ENCODE results near the gene ASTL. TPM values are rescaled to one million over a fixed set of nuclear protein-coding genes. Genes with fewer than 3 reads are reported as not detected.

Gene ASTL
- total RNA-seq, 1 experiment from 2014 or later: not detected

GRCh38 chr2:96159084-96159830, 21.0 kb upstream of the ASTL start:
- no peak for DNase-seq (ENCODE audit: low spot score)

DNA sequence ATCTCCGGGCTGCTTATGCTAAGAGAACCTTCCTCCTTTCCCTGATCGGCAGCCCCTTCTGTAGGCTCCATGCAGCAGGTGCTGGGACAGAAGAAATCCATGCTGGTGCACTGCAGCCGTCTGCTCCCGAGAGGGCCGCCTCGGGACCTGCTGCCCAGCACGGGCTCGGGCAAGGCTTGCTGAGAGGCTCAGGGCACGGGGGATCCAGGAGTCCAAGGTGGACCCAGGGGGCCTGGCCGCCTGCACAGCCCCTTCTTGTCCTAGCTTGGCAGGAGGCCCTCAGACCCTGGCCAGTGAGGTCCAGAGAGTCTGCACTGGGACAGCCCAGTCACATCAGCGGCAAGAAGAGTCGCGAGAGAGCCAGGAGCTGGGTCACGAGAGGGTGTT, 20.2 kb upstream of the ASTL start:
- no peak for DNase-seq (ENCODE audit: low spot score)

- DNase-seq (ENCODE audit: low spot score): no peak
These were observed 19.6 kb upstream of the ASTL start for GRCh38 chr2:96157649-96158553.

DNA sequence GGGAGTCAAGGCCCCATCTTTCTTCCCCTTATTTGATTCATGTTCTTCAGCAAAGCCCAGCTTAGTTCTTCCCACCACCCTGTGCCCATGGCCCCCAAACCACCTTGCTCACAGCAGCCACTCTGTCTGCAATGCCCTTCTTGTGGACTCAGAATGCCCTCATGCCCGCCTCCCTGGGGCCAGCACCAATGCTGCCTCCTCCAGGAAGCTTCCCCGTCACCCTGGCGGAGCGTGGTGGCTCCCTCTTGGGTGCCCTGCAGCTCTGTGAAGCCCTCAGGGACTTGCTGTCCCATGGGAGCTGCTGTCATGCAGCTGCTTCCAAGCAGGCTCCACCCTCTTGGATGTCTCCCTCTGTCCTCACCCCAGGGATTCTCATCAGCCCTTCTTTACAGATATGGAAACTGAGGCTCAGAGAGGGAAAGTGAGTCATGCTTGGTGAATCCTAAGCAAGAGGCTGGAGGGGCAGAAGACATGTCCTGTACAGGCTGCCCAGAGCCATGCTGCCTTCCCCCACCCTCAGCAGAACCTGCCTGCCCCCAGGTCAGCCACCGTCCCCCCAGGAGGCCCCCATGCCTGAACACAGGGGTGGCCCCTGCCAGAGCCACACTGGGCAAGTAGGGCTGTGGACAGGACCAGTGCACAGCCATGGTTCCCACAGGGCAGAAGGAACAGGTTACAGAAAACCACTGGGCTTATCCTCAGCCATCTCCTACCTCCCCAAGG, 18.8 kb upstream of the ASTL start:
- DNase-seq (ENCODE audit: low spot score): no peak

- DNase-seq (ENCODE audit: low spot score): no peak
These were observed 17.9 kb upstream of the ASTL start for GRCh38 chr2:96156011-96156820.

GRCh38 chr2:96154506-96155380, 16.4 kb upstream of the ASTL start:
- no peak for DNase-seq (ENCODE audit: low spot score)

- no peak for DNase-seq (ENCODE audit: low spot score)
These were observed 15.7 kb upstream of the ASTL start for GRCh38 chr2:96153991-96154431.

GRCh38 chr2:96153291-96153713, 15.0 kb upstream of the ASTL start:
- DNase-seq (ENCODE audit: low spot score): no peak

DNA sequence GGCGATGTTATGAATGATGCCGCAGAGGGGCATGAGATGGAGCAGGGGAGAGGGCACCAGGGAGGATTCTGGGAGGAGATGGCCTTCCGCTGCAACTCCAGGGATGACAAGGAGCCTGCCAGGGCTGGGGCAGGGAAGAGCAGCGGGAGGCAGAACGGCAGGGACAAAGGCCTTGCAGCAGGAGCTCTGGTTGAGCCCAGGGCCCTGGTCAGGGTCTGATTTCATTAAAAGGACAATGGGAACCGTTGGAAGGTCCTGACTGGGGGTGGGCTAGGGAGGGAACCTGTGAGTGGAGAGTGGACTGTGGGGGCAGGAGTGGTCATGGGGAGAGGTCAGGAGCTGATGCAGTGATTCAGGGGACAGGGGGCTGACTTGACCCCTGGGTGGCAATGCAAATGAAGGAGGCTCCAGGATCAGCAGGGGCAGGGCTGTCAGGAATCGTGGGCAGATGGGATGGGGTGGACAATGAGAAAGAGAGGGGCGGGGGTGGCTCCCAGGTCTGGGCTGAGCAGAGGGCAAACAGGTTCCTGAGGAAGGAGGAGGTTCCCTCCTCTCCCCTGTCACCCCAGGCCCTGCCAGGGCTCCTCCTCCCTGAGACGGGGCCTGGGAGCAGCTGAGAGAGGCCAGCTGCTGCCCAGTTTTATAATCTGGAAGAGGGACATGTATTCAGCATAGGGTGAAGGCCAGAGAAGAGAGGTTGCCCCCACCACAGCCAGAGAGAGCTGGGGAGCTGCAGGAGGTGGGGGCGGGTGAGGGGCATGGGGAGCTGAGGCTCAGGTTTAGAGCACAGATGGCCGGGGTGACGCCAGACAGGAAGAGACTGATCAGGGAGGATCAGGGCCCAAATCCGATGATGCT, 14.2 kb upstream of the ASTL start:
- DNase-seq (ENCODE audit: low spot score): no peak

DNA sequence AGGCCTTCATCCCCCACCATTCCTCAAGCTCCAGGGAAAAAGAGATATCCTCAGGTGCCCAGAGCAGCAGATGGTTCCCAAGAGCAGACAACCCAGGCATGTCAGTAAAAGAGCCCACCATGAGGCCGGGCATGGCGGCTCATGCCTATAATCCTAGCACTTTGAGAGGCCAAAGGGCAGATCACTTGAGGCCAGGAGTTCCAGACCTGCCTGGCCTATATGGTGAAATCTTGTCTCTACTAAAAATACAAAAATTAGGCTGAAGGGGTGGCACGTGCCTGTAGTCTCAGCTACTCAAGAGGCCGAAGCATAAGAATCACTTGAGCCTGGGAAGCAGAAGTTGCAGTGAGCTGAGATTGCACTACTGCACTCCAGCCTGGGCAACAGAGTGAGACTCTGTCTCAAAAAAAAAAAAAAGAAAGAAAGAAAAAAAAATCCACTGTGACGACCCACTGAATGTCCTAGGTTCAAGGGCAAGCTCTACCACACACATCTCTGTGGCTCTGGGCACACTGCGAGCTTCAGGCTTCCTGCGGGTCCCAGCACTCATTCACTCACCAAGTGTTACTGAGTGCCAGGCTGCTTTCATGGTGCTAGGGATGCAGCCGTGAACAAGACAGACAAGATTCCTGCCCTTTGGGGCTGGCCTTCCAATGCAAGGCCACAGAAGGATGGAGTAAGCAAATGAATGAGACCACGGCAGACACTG, 13.4 kb upstream of the ASTL start:
- no peak for DNase-seq (ENCODE audit: low spot score)

- DNase-seq (ENCODE audit: low spot score): no peak
These were observed 12.7 kb upstream of the ASTL start for GRCh38 chr2:96150791-96151594.

GRCh38 chr2:96150007-96150640, 11.8 kb upstream of the ASTL start:
- DNase-seq (ENCODE audit: low spot score): no peak

DNA sequence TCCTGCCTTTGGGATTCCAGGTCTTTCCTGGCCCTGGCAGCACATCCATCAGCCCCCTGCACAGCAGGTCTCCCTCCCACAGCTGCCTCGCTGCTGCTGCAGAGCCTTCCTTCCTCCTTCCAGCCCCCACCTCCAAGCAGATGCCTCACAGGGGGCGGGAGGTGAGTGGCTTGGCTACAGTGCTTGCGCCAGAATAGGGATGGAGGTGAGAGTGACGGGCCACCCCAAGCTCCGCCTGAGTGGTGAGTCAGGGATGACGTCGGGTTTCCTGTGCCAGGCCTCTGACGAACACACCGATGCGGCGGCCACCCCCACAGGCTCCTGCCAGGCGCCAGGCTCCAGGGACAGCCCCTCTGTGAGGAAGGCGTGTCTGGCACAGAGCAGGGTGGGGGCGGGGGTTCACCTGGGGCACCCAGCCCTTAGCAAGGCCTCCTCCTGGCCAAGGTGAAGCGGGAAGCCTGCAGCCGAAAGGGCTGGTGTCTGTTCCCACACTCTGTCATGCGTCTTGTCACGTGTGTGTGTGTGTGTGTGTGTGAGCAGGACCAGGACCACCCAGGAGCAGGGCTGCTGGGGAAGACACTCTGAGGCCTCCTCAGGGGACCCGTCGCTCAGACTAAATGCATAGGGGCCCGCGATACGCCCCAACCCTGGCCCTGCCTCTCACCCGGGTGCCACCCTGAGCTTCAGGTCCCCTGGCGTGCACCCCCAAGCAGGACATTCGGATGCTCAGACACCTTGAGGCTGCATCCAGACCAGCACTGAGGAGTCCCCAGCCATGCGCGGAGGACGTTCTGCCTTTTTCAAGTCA, 10.3 kb upstream of the ASTL start:
- peak; percentile 96 for DNase-seq (ENCODE audit: low spot score)

GRCh38 chr2:96147593-96148201, 9.4 kb upstream of the ASTL start:
- no peak for DNase-seq (ENCODE audit: low spot score)

DNA sequence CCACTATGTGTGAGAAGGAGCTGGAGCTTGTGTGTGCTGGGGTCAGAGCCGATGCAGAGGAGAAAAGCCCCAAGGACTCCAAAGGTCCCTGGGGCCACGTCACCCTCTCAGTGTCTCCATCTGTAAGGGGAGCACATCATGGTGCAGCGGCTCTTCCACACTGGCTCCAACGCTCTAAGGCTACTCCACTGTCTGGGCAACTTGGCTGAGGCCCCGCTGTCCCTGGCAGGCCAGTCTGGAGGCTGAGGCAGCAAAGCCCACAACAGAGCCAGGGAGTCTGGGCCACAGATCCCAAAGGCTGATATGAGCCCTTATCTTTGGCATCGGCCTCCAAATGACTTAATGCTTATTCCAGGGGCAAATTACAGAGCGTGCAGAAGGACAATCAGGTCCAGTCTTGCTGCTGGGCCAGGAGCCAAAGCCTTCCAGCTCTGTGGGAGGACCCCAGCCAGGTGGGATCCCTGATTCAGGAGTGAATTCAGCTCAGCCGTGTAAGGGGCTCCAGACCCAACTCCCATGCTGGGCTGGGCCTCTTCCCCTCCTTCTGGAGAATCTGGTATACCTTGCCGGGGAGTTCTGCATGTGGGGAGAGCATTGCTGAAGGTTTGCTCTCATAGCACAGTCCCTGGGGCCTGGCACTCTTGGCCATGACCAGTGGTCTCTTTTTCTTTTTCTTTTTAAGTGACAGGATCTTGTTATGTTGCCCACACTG, 8.7 kb upstream of the ASTL start:
- peak; percentile 22 for DNase-seq (ENCODE audit: low spot score)
